HepG2 (cell line): ENCODE results near the gene TTLL1.

Experiments used
- AFF4 ChIP-seq: sonication (generic); formaldehyde crosslinking; IDR thresholded peaks from 2 replicates; pipeline ENCODE4 v1.4.0; 2020; ENCODE audit warnings: missing genetic modification reagents
- CBFB ChIP-seq: sonication (generic); formaldehyde crosslinking; IDR thresholded peaks from 2 replicates; pipeline ENCODE4 v1.4.0; 2020; ENCODE audit warnings: missing genetic modification reagents
- CTCF ChIP-seq: sonication (generic); formaldehyde crosslinking; IDR thresholded peaks from 2 replicates; pipeline ENCODE4 v1.5.0; 2020; ENCODE audit warnings: mild to moderate bottlenecking, missing genetic modification reagents, moderate library complexity
- MNT ChIP-seq: fragments of 450-650 bp; IDR thresholded peaks from 2 replicates; pipeline ENCODE4 v1.6.1; 2016
- NR1H2 ChIP-seq: sonication (generic); formaldehyde crosslinking; IDR thresholded peaks from 2 replicates; pipeline ENCODE4 v1.8.1; 2022; ENCODE audit warnings: low read depth, missing genetic modification reagents, borderline replicate concordance
- PHB2 ChIP-seq: fragments of 450-650 bp; IDR thresholded peaks from 2 replicates; pipeline ENCODE4 v1.6.1; 2018; ENCODE audit not compliant: partially characterized antibody
- POLR2AphosphoS5 ChIP-seq: IDR thresholded peaks from 2 replicates; pipeline ENCODE4 v1.6.1; 2012; ENCODE audit warnings: low read depth, low read length
- SRF ChIP-seq: IDR thresholded peaks from 2 replicates; pipeline ENCODE4 v1.6.1; 2011; ENCODE audit warnings: mild to moderate bottlenecking, low read depth, low read length, moderate library complexity
- SSRP1 ChIP-seq: IDR thresholded peaks from 2 replicates; pipeline ENCODE4 v1.6.1; 2016; ENCODE audit warnings: control low read depth
- ZSCAN20 ChIP-seq: sonication (generic); formaldehyde crosslinking; IDR thresholded peaks from 2 replicates; pipeline ENCODE4 v1.4.0; 2020; ENCODE audit warnings: missing genetic modification reagents, mild to moderate bottlenecking, borderline replicate concordance
- TF ChIP-seq, protein P1 (sequence below): sonication (generic); formaldehyde crosslinking; IDR thresholded peaks from 2 replicates; pipeline ENCODE4 v1.8.1; 2023; ENCODE audit warnings: missing genetic modification reagents, inconsistent platforms, borderline replicate concordance
- TF ChIP-seq, protein P2 (sequence below): sonication (generic); formaldehyde crosslinking; IDR thresholded peaks from 2 replicates; pipeline ENCODE4 v1.5.0; 2020; ENCODE audit warnings: missing genetic modification reagents
- TF ChIP-seq, protein P3 (sequence below): sonication (generic); formaldehyde crosslinking; conservative IDR thresholded peaks from 2 replicates; pipeline ENCODE4 v1.8.0; 2022; ENCODE audit warnings: low read depth, missing genetic modification reagents

DNA sequence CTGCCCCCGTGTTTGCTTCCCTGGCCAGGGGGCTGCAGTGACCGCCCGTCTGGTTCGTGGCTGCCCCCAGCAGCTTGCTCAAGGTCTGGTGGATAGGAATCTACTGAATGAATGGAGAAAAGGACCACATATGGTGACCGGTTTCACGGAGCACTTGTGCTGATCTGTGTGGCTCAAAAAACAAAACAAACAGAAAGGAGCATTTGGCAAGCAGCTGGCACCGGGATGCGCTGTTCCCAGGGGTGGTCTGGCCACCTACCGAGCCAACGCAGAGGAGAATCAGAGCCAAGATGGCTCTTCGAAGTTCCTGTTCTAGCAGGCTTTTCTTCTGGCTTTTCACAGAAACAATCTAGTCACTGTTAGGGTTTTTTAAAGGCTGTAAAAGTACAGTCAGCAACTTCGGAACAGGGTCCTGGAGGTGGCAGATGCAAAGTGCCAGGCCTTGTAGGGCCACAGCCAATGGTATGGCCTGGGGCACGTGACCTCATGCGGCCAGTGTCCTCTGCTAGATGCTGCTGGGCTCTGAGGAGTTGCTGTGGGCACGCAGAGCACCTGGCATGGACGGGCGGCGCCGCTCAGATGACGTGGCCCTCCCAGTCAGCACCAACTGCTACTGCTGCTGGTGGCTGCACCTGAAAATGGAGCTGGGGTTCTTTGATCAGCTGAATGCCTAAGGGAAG is 47.0 kb downstream of the TTLL1 start:
- TF ChIP-seq CBFB (no peak), CTCF (CRISPR knock-in tag) (no peak), AFF4 (CRISPR knock-in tag) (no peak), ZSCAN20 (CRISPR knock-in tag) (no peak), SSRP1 (CRISPR knock-in tag) (no peak), NR1H2 (CRISPR knock-in tag) (no peak), PHB2 (no peak), POLR2AphosphoS5 (no peak), MNT (no peak), SRF (no peak)
- TF ChIP-seq, protein P1, sequence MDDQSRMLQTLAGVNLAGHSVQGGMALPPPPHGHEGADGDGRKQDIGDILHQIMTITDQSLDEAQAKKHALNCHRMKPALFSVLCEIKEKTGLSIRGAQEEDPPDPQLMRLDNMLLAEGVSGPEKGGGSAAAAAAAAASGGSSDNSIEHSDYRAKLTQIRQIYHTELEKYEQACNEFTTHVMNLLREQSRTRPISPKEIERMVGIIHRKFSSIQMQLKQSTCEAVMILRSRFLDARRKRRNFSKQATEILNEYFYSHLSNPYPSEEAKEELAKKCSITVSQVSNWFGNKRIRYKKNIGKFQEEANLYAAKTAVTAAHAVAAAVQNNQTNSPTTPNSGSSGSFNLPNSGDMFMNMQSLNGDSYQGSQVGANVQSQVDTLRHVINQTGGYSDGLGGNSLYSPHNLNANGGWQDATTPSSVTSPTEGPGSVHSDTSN, result no peak
- TF ChIP-seq, protein P2, sequence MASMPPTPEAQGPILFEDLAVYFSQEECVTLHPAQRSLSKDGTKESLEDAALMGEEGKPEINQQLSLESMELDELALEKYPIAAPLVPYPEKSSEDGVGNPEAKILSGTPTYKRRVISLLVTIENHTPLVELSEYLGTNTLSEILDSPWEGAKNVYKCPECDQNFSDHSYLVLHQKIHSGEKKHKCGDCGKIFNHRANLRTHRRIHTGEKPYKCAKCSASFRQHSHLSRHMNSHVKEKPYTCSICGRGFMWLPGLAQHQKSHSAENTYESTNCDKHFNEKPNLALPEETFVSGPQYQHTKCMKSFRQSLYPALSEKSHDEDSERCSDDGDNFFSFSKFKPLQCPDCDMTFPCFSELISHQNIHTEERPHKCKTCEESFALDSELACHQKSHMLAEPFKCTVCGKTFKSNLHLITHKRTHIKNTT, result no peak
- TF ChIP-seq, protein P3, sequence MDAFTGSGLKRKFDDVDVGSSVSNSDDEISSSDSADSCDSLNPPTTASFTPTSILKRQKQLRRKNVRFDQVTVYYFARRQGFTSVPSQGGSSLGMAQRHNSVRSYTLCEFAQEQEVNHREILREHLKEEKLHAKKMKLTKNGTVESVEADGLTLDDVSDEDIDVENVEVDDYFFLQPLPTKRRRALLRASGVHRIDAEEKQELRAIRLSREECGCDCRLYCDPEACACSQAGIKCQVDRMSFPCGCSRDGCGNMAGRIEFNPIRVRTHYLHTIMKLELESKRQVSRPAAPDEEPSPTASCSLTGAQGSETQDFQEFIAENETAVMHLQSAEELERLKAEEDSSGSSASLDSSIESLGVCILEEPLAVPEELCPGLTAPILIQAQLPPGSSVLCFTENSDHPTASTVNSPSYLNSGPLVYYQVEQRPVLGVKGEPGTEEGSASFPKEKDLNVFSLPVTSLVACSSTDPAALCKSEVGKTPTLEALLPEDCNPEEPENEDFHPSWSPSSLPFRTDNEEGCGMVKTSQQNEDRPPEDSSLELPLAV, result no peak
